ENCODE results near the gene DIAPH2. TPM values are rescaled to one million over a fixed set of nuclear protein-coding genes. Genes with fewer than 3 reads are reported as not detected.
"Not testable (repeated sequence)": the region's sequence is repeated elsewhere in the genome, so short reads cannot be mapped to it uniquely, and the experiment has no call there.

DIAPH2 gene
- total and polyA plus RNA-seq, 2 of the 13 experiments (the other 11 are each of a cell fraction or from before 2014, with no cell fraction given) = 2.1 to 8.5 TPM

DNA sequence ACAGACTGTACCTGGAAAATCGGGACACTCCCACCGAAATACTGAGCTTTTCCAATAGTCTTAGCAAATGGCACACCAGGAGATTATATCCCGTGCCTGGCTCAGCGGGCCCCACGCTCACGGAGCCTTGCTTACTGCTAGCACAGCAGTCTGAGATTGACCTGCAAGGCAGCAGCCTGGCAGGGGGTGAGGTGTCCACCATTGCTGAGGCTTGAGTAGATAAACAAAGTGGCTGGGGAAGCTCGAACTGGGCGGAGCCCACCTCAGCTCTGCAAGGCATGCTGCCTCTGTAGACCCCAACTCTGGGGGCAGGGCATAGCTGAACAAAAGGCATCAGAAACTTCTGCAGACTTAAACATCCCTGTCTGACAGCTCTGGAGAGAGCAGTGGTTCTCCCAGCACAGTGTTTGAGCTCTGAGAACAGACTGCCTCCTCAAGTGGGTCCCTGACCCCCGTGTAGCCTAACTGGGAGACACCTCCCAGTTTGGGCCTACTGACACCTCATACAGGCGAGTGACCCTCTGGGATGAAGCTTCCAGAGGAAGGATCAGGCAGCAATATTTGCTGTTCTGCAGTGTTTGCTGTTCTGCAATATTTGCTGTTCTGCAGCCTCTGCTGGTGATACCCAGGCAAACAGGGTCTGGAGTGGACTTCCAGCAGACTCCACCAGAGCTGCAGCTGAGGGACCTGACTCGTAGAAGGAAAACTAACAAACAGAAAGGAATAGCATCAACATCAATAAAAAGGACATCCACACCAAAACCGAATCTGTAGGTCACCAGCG lies 725.2 kb downstream of the DIAPH2 start:
- H3K27ac ChIP-seq (ENCODE audit: extremely low read length, insufficient read depth, low read length); H3K4me1 ChIP-seq (ENCODE audit: insufficient read depth, low read length); H3K9me3 ChIP-seq (ENCODE audit: low read length); H4K20me1 ChIP-seq (ENCODE audit: insufficient read depth, low read length); FAIRE-seq; H3K79me2 ChIP-seq (ENCODE audit: insufficient read depth, low read length); H2AFZ ChIP-seq (ENCODE audit: low read length); CTCF ChIA-PET (ENCODE audit: low intra/inter-chr PET ratio, low total read pairs); POLR2A ChIA-PET; H3K9ac ChIP-seq (ENCODE audit: insufficient read depth, low read depth, low read length); H3K36me3 ChIP-seq (replicated peaks in 1 of 2; ENCODE audit: control insufficient read depth in 1 of 2, insufficient read depth in 2 of 2, low read length in 2 of 2); H3K27me3 ChIP-seq (ENCODE audit: control insufficient read depth in 1 of 2, insufficient read depth in 2 of 2, low read length in 2 of 2); intact Hi-C loops (cut with micrococcal nuclease; ENCODE audit: unreplicated experiment); DNase-seq (ENCODE audit: low spot score); in situ Hi-C loops (cut with HindIII; ENCODE audit: extremely low pct_ligation_motif_present, low pct_unique_long_range_greater_than_20kb); H3K4me3 ChIP-seq (replicated peaks in 1 of 3; ENCODE audit: insufficient read depth in 1 of 3, low read depth in 2 of 3, low read length in 3 of 3); BruUV-seq (replicated peaks); H3K4me2 ChIP-seq (ENCODE audit: low read depth, low read length); ATAC-seq: not testable (repeated sequence)
- WGBS (ENCODE audit: low lambda C conversion rate) = 91% methylated on average over 3 of the region's 13 CpGs

DNA sequence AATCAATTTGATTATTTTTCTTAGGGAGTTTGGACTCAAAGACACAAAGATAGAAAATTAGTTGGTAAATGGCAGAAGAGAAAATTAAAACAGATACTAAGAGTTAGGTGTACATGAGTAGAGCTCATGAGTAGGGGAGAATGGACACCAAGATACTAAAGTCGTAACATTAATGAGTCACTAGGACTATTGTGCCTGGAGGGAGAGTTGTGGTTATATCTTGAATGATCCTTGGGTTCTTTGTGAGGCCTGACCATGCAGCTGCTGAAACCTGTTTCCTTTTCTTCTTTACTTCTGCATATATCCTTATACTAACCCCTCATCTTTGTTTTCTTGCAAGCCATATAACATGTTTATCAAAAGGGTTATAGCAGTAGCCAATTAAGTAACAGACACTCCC lies 731.8 kb downstream of the DIAPH2 start:
- 88% methylated on average over 1 of the region's 1 CpG for WGBS (ENCODE audit: low lambda C conversion rate)
- Histone ChIP-seq H4K20me1 (ENCODE audit: insufficient read depth, low read length) (no peaks in the 10 kb centered on the region), H3K4me1 (ENCODE audit: insufficient read depth, low read length) (no peaks in the 10 kb centered on the region), H3K4me2 (ENCODE audit: low read depth, low read length) (no peak overlapping the region), H3K36me3 (replicated peaks in 1 of 2; ENCODE audit: control insufficient read depth in 1 of 2, insufficient read depth in 2 of 2, low read length in 2 of 2) (no peaks in the 10 kb centered on the region), H3K4me3 (replicated peaks in 1 of 3; ENCODE audit: insufficient read depth in 1 of 3, low read depth in 2 of 3, low read length in 3 of 3) (no peak overlapping the region), H2AFZ (ENCODE audit: low read length) (no peak overlapping the region), H3K27me3 (ENCODE audit: control insufficient read depth in 1 of 2, insufficient read depth in 2 of 2, low read length in 2 of 2) (no peaks in the 10 kb centered on the region), H3K9me3 (ENCODE audit: low read length) (no peaks in the 10 kb centered on the region), H3K79me2 (ENCODE audit: insufficient read depth, low read length) (no peaks in the 10 kb centered on the region), H3K27ac (ENCODE audit: extremely low read length, insufficient read depth, low read length) (no peak overlapping the region), H3K9ac (ENCODE audit: insufficient read depth, low read depth, low read length) (no peak overlapping the region)
- FAIRE-seq (no peak), ATAC-seq (no peak), DNase-seq (ENCODE audit: low spot score) (no peak)
- TF ChIP-seq, protein P1, sequence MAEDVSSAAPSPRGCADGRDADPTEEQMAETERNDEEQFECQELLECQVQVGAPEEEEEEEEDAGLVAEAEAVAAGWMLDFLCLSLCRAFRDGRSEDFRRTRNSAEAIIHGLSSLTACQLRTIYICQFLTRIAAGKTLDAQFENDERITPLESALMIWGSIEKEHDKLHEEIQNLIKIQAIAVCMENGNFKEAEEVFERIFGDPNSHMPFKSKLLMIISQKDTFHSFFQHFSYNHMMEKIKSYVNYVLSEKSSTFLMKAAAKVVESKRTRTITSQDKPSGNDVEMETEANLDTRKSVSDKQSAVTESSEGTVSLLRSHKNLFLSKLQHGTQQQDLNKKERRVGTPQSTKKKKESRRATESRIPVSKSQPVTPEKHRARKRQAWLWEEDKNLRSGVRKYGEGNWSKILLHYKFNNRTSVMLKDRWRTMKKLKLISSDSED (CRISPR knock-in tag; IDR thresholded peaks at IDR 0.05) = no peak
- no peak for TF ChIP-seq GZF1 (CRISPR knock-in tag; IDR thresholded peaks at IDR 0.05)
- TF ChIP-seq, protein P2, sequence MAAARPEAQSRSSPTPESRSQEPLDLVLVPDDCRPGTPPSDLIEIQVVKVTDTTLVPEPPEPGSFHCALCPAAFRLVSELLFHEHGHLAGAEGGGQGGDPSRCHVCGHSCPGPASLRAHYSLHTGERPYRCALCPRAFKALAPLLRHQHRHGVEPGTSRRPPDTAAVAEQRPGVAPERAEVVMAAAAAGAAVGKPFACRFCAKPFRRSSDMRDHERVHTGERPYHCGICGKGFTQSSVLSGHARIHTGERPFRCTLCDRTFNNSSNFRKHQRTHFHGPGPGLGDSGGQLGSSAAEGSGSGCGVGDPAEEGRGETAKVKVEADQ (CRISPR knock-in tag; IDR thresholded peaks at IDR 0.05; ENCODE audit: borderline replicate concordance) = no peak
- TF ChIP-seq, protein P3, sequence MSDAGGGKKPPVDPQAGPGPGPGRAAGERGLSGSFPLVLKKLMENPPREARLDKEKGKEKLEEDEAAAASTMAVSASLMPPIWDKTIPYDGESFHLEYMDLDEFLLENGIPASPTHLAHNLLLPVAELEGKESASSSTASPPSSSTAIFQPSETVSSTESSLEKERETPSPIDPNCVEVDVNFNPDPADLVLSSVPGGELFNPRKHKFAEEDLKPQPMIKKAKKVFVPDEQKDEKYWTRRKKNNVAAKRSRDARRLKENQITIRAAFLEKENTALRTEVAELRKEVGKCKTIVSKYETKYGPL (CRISPR knock-in tag; IDR thresholded peaks at IDR 0.05) = no peak
- no peak for TF ChIP-seq ZNF383 (CRISPR knock-in tag; IDR thresholded peaks at IDR 0.05; ENCODE audit: borderline replicate concordance)
- no peak for TF ChIP-seq ZNF549 (CRISPR knock-in tag; IDR thresholded peaks at IDR 0.05)
- TF ChIP-seq TARDBP (CRISPR knock-in tag; IDR thresholded peaks at IDR 0.05) = no peak
- TF ChIP-seq MED13 (CRISPR knock-in tag; IDR thresholded peaks at IDR 0.05) = no peak
- TF ChIP-seq KLF16 (CRISPR knock-in tag; IDR thresholded peaks at IDR 0.05) = no peak
- TF ChIP-seq, protein P4, sequence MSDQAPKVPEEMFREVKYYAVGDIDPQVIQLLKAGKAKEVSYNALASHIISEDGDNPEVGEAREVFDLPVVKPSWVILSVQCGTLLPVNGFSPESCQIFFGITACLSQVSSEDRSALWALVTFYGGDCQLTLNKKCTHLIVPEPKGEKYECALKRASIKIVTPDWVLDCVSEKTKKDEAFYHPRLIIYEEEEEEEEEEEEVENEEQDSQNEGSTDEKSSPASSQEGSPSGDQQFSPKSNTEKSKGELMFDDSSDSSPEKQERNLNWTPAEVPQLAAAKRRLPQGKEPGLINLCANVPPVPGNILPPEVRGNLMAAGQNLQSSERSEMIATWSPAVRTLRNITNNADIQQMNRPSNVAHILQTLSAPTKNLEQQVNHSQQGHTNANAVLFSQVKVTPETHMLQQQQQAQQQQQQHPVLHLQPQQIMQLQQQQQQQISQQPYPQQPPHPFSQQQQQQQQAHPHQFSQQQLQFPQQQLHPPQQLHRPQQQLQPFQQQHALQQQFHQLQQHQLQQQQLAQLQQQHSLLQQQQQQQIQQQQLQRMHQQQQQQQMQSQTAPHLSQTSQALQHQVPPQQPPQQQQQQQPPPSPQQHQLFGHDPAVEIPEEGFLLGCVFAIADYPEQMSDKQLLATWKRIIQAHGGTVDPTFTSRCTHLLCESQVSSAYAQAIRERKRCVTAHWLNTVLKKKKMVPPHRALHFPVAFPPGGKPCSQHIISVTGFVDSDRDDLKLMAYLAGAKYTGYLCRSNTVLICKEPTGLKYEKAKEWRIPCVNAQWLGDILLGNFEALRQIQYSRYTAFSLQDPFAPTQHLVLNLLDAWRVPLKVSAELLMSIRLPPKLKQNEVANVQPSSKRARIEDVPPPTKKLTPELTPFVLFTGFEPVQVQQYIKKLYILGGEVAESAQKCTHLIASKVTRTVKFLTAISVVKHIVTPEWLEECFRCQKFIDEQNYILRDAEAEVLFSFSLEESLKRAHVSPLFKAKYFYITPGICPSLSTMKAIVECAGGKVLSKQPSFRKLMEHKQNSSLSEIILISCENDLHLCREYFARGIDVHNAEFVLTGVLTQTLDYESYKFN (CRISPR knock-in tag; conservative IDR thresholded peaks at IDR 0.05) = no peak
- no peak for TF ChIP-seq ATF1 (CRISPR knock-in tag; IDR thresholded peaks at IDR 0.05)
- intact Hi-C loops (cut with micrococcal nuclease; ENCODE audit: unreplicated experiment) = no loop called here
- ChIA-PET CTCF (ENCODE audit: low intra/inter-chr PET ratio, low total read pairs) (no interaction called here), POLR2A (no interaction called here)
- in situ Hi-C loops (cut with HindIII; ENCODE audit: extremely low pct_ligation_motif_present, low pct_unique_long_range_greater_than_20kb) = no loop called here
- BruUV-seq (replicated peaks) = no TSS peak

All from HepG2 (cell line).